HCT116 (cell line): ENCODE data around the gene STRIP1. TPM values are rescaled to one million over a fixed set of nuclear protein-coding genes. Genes with fewer than 3 reads are reported as not detected.
A peak's percentile ranks its signal among the peaks of the same experiment; 100 is the strongest.

Experiments used
- ATAC-seq: fragments of 200-7000 bp; cut with Tn5 transposase; 2 replicates; pipeline ENCODE4 v1.9.1; 2020; ENCODE audit warnings: mild to moderate bottlenecking, moderate library complexity
- BruUV-seq: library from RNA; stranded (reverse); fragments of 400-500 nt; replicated peaks from 2 replicates; lab custom pipeline; 2021; lab: Mats Ljungman, UMichigan
- CTCF ChIA-PET: fragments of 300-600 bp; sonication (Branson Sonifier 250); formaldehyde crosslinking; loops from one replicate; lab custom pipeline; 2021; ENCODE audit warnings: antibody characterized with exemption; lab: Charles Lee
- POLR2A ChIA-PET: fragments of 300-600, 350-600 bp; sonication (Branson Sonifier 250); formaldehyde crosslinking; loops from one replicate; lab custom pipeline; 2021; ENCODE audit warnings: antibody characterized with exemption; lab: Charles Lee
- RAD21 ChIA-PET, 2 experiments: fragments of 300-600 bp; sonication (Branson Sonifier 250); formaldehyde crosslinking; loops; one replicate each; lab custom pipeline; 2023; ENCODE audit warnings: low total read pairs in 2 of 2; ENCODE audit not compliant: uncharacterized antibody in 2 of 2, unreplicated experiment in 2 of 2, low non-redundant PET in 1 of 2; lab: Charles Lee
- DNase-seq: peaks from one replicate; pipeline ENCODE4 v3.0.0-alpha.2; 2010; ENCODE audit warnings: low read depth, low spot score
- H2AFZ ChIP-seq: fragments of 200-600 bp; shearing (Covaris generic), sonication (generic); 2 replicates; pipeline ENCODE4 v1.6.1; 2017; ENCODE audit warnings: low read depth, mixed run types, mixed read lengths, antibody characterized with exemption, low read length; ENCODE audit not compliant: poor library complexity, severe bottlenecking
- H3K27ac ChIP-seq: 2 replicates; pipeline ENCODE4 v1.5.1; 2012; ENCODE audit warnings: low read depth, low read length
- H3K27me3 ChIP-seq: fragments of 200-600 bp; sonication (generic); 2 replicates; pipeline ENCODE4 v1.6.1; 2016; ENCODE audit warnings: mixed run types, low read length, mixed read lengths; ENCODE audit not compliant: insufficient read depth
- H3K36me3 ChIP-seq, 2 experiments: fragments of 200-500 bp in 1 of 2; fragments of 200-600 bp in 1 of 2; sonication (Bioruptor generic) in 1 of 2; sonication (generic) in 1 of 2; 2 replicates each; pipeline versions ENCODE4 v1.5.1 to v1.6.1; 2014 to 2016; ENCODE audit warnings: low read length in 2 of 2, inconsistent platforms in 1 of 2, mixed read lengths in 1 of 2, mixed run types in 1 of 2; ENCODE audit not compliant: insufficient read depth in 2 of 2, control insufficient read depth in 1 of 2
- H3K4me1 ChIP-seq, 2 experiments: fragments of 200-600 bp in 1 of 2; sonication (generic) in 1 of 2; 2 replicates each; pipeline versions ENCODE4 v1.5.1 to v1.6.1; 2012 to 2017; ENCODE audit warnings: low read length in 2 of 2, inconsistent platforms in 1 of 2, mild to moderate bottlenecking in 1 of 2, mixed read lengths in 1 of 2, mixed run types in 1 of 2, moderate library complexity in 1 of 2; ENCODE audit not compliant: insufficient read depth in 2 of 2, control insufficient read depth in 1 of 2
- H3K4me2 ChIP-seq: fragments of 200-600 bp; sonication (generic); 2 replicates; pipeline ENCODE4 v1.6.1; 2017; ENCODE audit warnings: mixed run types, low read length, mixed read lengths
- H3K4me3 ChIP-seq, 2 experiments: fragments of 200-600 bp in 1 of 2; sonication (generic) in 1 of 2; replicated peaks in 1 of 2; 2 replicates each; pipeline ENCODE4 v1.5.1; 2011 to 2016; ENCODE audit warnings: low read length in 2 of 2, control low read depth in 1 of 2, low read depth in 1 of 2, mild to moderate bottlenecking in 1 of 2, mixed read lengths in 1 of 2, mixed run types in 1 of 2
- H3K79me2 ChIP-seq: fragments of 200-600 bp; sonication (generic); 2 replicates; pipeline ENCODE4 v1.6.1; 2017; ENCODE audit warnings: mild to moderate bottlenecking, mixed run types, low read length, moderate library complexity, mixed read lengths; ENCODE audit not compliant: insufficient read depth
- H3K9ac ChIP-seq: fragments of 200-600 bp; sonication (generic); 2 replicates; pipeline ENCODE4 v1.6.1; 2016; ENCODE audit warnings: low read length, mixed read lengths
- H3K9me2 ChIP-seq: fragments of 200-600 bp; sonication (generic), shearing (Covaris generic); 2 replicates; pipeline ENCODE4 v1.6.1; 2017; ENCODE audit warnings: mixed run types, mild to moderate bottlenecking, moderate library complexity; ENCODE audit not compliant: insufficient read depth
- H3K9me3 ChIP-seq, 2 experiments: fragments of 200-500 bp in 1 of 2; fragments of 200-600 bp in 1 of 2; sonication (Bioruptor generic) in 1 of 2; sonication (generic) in 1 of 2; 2 replicates each; pipeline ENCODE4 v1.6.1; 2014 to 2017; ENCODE audit warnings: low read length in 2 of 2, mixed read lengths in 2 of 2, inconsistent platforms in 1 of 2, low read depth in 1 of 2, mild to moderate bottlenecking in 1 of 2, mixed run types in 1 of 2, moderate library complexity in 1 of 2; ENCODE audit not compliant: control insufficient read depth in 1 of 2, insufficient read depth in 1 of 2
- H4K20me1 ChIP-seq: fragments of 200-600 bp; sonication (generic), shearing (Covaris generic); 2 replicates; pipeline ENCODE4 v1.6.1; 2017; ENCODE audit warnings: mixed run types, mild to moderate bottlenecking, moderate library complexity; ENCODE audit not compliant: insufficient read depth
- CEBPB ChIP-seq: IDR thresholded peaks from 2 replicates; pipeline ENCODE4 v1.6.1; 2012; ENCODE audit warnings: low read depth
- ELF1 ChIP-seq: IDR thresholded peaks from 2 replicates; pipeline ENCODE4 v1.6.1; 2012; ENCODE audit warnings: low read depth, borderline replicate concordance
- EZH2 ChIP-seq: fragments of 200-600 bp; sonication (generic); IDR thresholded peaks from 2 replicates; pipeline ENCODE4 v1.6.1; 2017; ENCODE audit warnings: antibody characterized with exemption, mixed run types
- EZH2phosphoT487 ChIP-seq: fragments of 200-600 bp; IDR thresholded peaks from 2 replicates; pipeline ENCODE4 v1.6.1; 2018; ENCODE audit warnings: antibody characterized with exemption, borderline replicate concordance
- FOSL1 ChIP-seq: IDR thresholded peaks from 2 replicates; pipeline ENCODE4 v1.6.1; 2012; ENCODE audit warnings: low read depth
- JUND ChIP-seq: IDR thresholded peaks from 2 replicates; pipeline ENCODE4 v1.6.1; 2012
- POLR2AphosphoS5 ChIP-seq: IDR thresholded peaks from 2 replicates; pipeline ENCODE4 v1.6.1; 2011; ENCODE audit warnings: mild to moderate bottlenecking, low read depth, low read length, moderate library complexity
- RAD21 ChIP-seq: IDR thresholded peaks from 2 replicates; pipeline ENCODE4 v1.6.1; 2012; ENCODE audit warnings: low read depth, mild to moderate bottlenecking
- SRF ChIP-seq: IDR thresholded peaks from 2 replicates; pipeline ENCODE4 v1.6.1; 2012; ENCODE audit warnings: low read depth
- TCF7L2 ChIP-seq: IDR thresholded peaks from 2 replicates; pipeline ENCODE4 v1.7.0; 2011; ENCODE audit warnings: borderline replicate concordance, inconsistent platforms; ENCODE audit not compliant: insufficient read depth, insufficient read length; ENCODE audit errors: extremely low read depth
- ZNF274 ChIP-seq: fragments of 200-500 bp; sonication (Bioruptor generic); IDR thresholded peaks from 2 replicates; pipeline ENCODE4 v1.6.1; 2014; ENCODE audit warnings: mild to moderate bottlenecking, low read depth, low read length, inconsistent platforms
- intact Hi-C: fragments of 100-400 bp; cut with micrococcal nuclease; formaldehyde crosslinking; loops from 2 replicates; pipeline ENCODE4 v1.10.0; 2022
- total RNA-seq: library from RNA; stranded (reverse); gene quantifications from one replicate; pipeline ENCODE4 v1.2.1, GENCODE V29; 2021; ENCODE audit not compliant: unreplicated experiment
- TF ChIP-seq, protein P1 (sequence below): IDR thresholded peaks from 2 replicates; pipeline ENCODE4 v1.6.1; 2012
- TF ChIP-seq, protein P2 (sequence below): IDR thresholded peaks from 2 replicates; pipeline ENCODE4 v1.6.1; 2012
- TF ChIP-seq, protein P3 (sequence below): IDR thresholded peaks from 2 replicates; pipeline ENCODE4 v1.6.1; 2012; ENCODE audit warnings: low read depth
- TF ChIP-seq, protein P4 (sequence below): IDR thresholded peaks from 2 replicates; pipeline ENCODE4 v1.6.1; 2011; ENCODE audit warnings: mild to moderate bottlenecking, low read length, moderate library complexity; ENCODE audit not compliant: insufficient replicate concordance; ENCODE audit errors: extremely low read depth
- TF ChIP-seq, protein P5 (sequence below), 3 experiments: fragments of 200-600 bp in 1 of 3; sonication (generic) in 1 of 3; IDR thresholded peaks in 2 of 3; conservative IDR thresholded peaks in 1 of 3; 2 replicates each; pipeline ENCODE4 v1.5.1; 2012 to 2017; ENCODE audit warnings: low read depth in 2 of 3, low read length in 2 of 3, antibody characterized with exemption in 1 of 3, borderline replicate concordance in 1 of 3, control low read depth in 1 of 3, mild to moderate bottlenecking in 1 of 3, mixed read lengths in 1 of 3, mixed run types in 1 of 3, moderate library complexity in 1 of 3; ENCODE audit not compliant: insufficient read depth in 1 of 3

The STRIP1 gene
- total RNA-seq, 1 experiment from 2014 or later, result 33.5 TPM

DNA sequence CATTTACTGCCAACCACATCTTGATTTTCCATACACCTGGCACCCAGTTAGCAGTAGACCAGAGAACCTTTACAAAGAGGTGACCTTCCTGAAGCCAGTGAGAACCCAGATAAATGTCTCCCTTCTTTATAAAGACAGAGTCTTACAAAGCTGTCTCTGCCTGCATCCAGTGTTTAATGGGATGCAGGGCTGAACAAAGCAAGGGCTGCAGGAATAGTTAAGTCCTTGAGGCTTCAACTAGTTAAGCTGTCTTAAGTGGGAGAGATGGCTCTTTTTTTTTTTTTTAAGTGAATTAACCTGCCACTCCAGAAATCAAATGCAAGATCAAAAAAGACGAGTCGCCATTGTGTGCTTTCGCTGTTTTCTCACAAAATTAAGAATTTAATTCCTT lies 48.4 kb upstream of the STRIP1 start:
- H2AFZ ChIP-seq, result no peak overlapping the region
- BruUV-seq, result no TSS peak
- CTCF ChIA-PET, result interaction anchor here (3.0 to 9.0 kb wide), 2 partner anchors 63 to 206 kb away, joined by 15 to 396 read pairs; no protein-coding TSS in a partner anchor
- no peak for DNase-seq
- H3K36me3 ChIP-seq, result peaks cover 0 to 5% of the 10 kb centered on the region in 2 experiments; a peak in 1 of 4 replicates
- H3K4me3 ChIP-seq, result peak overlapping the region; percentile 78 to 82
- POLR2A ChIA-PET, result interaction anchor here (2.0 kb wide), 1 partner anchor 18 kb away, joined by 10 read pairs; no protein-coding TSS in a partner anchor
- RAD21 ChIA-PET, result no interaction called here
- no peak for TF ChIP-seq EZH2phosphoT487
- TF ChIP-seq, protein P1, sequence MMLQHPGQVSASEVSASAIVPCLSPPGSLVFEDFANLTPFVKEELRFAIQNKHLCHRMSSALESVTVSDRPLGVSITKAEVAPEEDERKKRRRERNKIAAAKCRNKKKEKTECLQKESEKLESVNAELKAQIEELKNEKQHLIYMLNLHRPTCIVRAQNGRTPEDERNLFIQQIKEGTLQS, result no peak
- no peak for TF ChIP-seq JUND
- no peak for TF ChIP-seq POLR2AphosphoS5
- no peak for TF ChIP-seq CEBPB
- TF ChIP-seq, protein P2, sequence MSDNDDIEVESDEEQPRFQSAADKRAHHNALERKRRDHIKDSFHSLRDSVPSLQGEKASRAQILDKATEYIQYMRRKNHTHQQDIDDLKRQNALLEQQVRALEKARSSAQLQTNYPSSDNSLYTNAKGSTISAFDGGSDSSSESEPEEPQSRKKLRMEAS, result no peak
- TF ChIP-seq, protein P3, sequence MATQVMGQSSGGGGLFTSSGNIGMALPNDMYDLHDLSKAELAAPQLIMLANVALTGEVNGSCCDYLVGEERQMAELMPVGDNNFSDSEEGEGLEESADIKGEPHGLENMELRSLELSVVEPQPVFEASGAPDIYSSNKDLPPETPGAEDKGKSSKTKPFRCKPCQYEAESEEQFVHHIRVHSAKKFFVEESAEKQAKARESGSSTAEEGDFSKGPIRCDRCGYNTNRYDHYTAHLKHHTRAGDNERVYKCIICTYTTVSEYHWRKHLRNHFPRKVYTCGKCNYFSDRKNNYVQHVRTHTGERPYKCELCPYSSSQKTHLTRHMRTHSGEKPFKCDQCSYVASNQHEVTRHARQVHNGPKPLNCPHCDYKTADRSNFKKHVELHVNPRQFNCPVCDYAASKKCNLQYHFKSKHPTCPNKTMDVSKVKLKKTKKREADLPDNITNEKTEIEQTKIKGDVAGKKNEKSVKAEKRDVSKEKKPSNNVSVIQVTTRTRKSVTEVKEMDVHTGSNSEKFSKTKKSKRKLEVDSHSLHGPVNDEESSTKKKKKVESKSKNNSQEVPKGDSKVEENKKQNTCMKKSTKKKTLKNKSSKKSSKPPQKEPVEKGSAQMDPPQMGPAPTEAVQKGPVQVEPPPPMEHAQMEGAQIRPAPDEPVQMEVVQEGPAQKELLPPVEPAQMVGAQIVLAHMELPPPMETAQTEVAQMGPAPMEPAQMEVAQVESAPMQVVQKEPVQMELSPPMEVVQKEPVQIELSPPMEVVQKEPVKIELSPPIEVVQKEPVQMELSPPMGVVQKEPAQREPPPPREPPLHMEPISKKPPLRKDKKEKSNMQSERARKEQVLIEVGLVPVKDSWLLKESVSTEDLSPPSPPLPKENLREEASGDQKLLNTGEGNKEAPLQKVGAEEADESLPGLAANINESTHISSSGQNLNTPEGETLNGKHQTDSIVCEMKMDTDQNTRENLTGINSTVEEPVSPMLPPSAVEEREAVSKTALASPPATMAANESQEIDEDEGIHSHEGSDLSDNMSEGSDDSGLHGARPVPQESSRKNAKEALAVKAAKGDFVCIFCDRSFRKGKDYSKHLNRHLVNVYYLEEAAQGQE, result no peak
- TF ChIP-seq ELF1, result no peak
- TF ChIP-seq RAD21, result no peak
- TF ChIP-seq TCF7L2, result no peak
- no peak for TF ChIP-seq SRF
- no peak for TF ChIP-seq FOSL1
- TF ChIP-seq, protein P4, sequence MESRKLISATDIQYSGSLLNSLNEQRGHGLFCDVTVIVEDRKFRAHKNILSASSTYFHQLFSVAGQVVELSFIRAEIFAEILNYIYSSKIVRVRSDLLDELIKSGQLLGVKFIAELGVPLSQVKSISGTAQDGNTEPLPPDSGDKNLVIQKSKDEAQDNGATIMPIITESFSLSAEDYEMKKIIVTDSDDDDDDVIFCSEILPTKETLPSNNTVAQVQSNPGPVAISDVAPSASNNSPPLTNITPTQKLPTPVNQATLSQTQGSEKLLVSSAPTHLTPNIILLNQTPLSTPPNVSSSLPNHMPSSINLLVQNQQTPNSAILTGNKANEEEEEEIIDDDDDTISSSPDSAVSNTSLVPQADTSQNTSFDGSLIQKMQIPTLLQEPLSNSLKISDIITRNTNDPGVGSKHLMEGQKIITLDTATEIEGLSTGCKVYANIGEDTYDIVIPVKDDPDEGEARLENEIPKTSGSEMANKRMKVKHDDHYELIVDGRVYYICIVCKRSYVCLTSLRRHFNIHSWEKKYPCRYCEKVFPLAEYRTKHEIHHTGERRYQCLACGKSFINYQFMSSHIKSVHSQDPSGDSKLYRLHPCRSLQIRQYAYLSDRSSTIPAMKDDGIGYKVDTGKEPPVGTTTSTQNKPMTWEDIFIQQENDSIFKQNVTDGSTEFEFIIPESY, result no peak
- TF ChIP-seq EZH2, result no peak
- TF ChIP-seq ZNF274, result no peak
- TF ChIP-seq, protein P5, sequence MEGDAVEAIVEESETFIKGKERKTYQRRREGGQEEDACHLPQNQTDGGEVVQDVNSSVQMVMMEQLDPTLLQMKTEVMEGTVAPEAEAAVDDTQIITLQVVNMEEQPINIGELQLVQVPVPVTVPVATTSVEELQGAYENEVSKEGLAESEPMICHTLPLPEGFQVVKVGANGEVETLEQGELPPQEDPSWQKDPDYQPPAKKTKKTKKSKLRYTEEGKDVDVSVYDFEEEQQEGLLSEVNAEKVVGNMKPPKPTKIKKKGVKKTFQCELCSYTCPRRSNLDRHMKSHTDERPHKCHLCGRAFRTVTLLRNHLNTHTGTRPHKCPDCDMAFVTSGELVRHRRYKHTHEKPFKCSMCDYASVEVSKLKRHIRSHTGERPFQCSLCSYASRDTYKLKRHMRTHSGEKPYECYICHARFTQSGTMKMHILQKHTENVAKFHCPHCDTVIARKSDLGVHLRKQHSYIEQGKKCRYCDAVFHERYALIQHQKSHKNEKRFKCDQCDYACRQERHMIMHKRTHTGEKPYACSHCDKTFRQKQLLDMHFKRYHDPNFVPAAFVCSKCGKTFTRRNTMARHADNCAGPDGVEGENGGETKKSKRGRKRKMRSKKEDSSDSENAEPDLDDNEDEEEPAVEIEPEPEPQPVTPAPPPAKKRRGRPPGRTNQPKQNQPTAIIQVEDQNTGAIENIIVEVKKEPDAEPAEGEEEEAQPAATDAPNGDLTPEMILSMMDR (IDR thresholded peaks at IDR 0.05 in 2 of 3, conservative IDR thresholded peaks at IDR 0.05 in 1 of 3; ENCODE audit: borderline replicate concordance in 1 of 3, insufficient read depth in 1 of 3, low read depth in 2 of 3, low read length in 2 of 3), result no peak
- TF ChIP-seq, all 23 proteins: peak for 0
- H3K9ac ChIP-seq, result peak overlapping the region; percentile 94
- H3K27me3 ChIP-seq, result no peaks in the 10 kb centered on the region
- H3K4me2 ChIP-seq, result peak overlapping the region; percentile 94
- intact Hi-C loops, result no loop called here
- H3K4me1 ChIP-seq, result peaks cover 6 to 18% of the 10 kb centered on the region in 2 experiments; a peak in 3 of 4 replicates
- ATAC-seq, result no peak
- no peak overlapping the region for H3K27ac ChIP-seq
- peaks cover 62% of the 10 kb centered on the region for H3K79me2 ChIP-seq
- H3K9me3 ChIP-seq, result no peaks in the 10 kb centered on the region
- no peaks in the 10 kb centered on the region for H3K9me2 ChIP-seq
- no peaks in the 10 kb centered on the region for H4K20me1 ChIP-seq
